ENCODE data around the gene XIAP.
A peak's percentile ranks its signal among the peaks of the same experiment; 100 is the strongest.

The XIAP gene

DNA sequence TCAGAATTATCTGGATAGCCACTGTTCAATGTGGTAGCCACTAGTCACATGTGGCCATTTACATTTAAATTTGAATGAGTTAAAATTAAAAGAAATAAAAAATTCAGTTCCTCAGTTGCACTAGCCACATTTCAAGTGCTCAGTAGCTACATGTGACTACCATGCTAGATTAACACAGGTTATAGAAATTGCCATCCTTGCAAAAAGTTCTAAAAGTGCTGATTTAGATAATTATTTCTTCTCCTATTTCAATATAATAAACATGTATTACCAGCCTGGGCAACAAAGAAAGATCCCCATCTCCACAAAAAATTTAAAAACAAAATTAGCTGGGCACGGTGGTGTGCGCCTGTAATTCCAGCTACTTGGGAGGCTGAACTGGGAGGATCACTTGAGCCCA lies 90.0 kb downstream of the XIAP start:
- TF ChIP-seq, protein P1, sequence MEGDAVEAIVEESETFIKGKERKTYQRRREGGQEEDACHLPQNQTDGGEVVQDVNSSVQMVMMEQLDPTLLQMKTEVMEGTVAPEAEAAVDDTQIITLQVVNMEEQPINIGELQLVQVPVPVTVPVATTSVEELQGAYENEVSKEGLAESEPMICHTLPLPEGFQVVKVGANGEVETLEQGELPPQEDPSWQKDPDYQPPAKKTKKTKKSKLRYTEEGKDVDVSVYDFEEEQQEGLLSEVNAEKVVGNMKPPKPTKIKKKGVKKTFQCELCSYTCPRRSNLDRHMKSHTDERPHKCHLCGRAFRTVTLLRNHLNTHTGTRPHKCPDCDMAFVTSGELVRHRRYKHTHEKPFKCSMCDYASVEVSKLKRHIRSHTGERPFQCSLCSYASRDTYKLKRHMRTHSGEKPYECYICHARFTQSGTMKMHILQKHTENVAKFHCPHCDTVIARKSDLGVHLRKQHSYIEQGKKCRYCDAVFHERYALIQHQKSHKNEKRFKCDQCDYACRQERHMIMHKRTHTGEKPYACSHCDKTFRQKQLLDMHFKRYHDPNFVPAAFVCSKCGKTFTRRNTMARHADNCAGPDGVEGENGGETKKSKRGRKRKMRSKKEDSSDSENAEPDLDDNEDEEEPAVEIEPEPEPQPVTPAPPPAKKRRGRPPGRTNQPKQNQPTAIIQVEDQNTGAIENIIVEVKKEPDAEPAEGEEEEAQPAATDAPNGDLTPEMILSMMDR (conservative IDR thresholded peaks at IDR 0.05; ENCODE audit: control insufficient read depth, insufficient read depth, low read depth, low read length) = no peak
- DNase-seq (ENCODE audit: low read depth) = no peak
- no peak overlapping the region for H3K4me3 ChIP-seq (ENCODE audit: control insufficient read depth, low read depth, low read length)

DNA sequence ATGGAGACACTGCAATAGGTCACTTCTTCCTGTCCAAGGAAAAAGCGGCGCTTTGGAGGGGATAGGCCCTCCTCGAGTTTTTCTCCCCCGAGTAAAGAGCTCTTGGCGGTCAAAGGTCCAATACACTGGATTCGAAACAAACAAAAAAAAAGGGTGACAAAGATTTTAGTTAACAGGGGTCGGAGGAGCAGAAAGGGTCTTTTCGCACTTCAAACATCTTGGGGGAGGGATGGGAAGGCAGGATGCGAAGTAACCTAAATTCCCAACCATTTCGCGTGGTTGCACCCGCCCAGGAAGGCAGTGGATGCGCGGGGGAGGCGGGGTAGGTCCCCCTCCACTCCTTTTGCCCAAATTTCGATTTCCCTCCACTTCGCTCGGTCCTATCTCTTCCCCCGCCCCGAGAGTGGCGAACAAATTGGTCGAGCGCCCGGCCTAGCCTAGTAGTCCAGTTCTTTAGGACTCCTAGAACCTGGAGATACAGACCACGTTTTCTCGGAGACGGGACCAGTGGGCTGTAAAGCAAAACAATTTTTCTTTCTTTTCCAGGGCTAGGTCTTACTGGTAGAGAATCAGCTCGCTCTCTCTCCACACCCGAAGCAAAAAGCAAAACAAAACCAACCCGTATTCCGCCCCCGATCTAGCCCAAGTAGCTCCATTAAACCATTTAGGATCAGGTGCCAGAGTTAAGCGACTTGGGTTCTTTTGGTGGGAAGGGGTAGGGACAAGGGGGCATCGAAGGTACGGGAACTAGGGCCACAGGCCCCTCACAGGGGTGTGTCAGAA lies 99.6 kb downstream of the XIAP start:
- TF ChIP-seq, protein P1 (conservative IDR thresholded peaks at IDR 0.05; ENCODE audit: control insufficient read depth, insufficient read depth, low read depth, low read length) = no peak
- peak overlapping the region; percentile 66 for H3K4me3 ChIP-seq (ENCODE audit: control insufficient read depth, low read depth, low read length)
- peak; percentile 34 for DNase-seq (ENCODE audit: low read depth)

DNA sequence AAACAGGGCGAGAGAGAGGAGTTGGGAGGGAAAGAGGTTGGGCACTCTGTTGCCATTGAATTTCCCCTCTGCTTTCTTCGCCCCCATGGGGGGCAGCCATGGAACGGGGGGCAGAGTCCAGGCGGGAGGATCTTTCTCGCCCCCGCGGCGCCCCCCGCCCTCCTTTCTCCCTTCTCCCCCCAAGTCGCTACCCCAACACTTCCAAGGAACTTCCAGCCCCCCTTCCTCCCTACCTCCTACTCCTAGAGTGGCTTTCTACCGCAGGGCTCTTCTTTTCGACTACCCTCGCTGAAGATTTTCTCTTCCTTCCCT lies 101.1 kb downstream of the XIAP start:
- TF ChIP-seq, protein P1 (conservative IDR thresholded peaks at IDR 0.05; ENCODE audit: control insufficient read depth, insufficient read depth, low read depth, low read length) = no peak
- peak overlapping the region; percentile 65 for H3K4me3 ChIP-seq (ENCODE audit: control insufficient read depth, low read depth, low read length)
- no peak for DNase-seq (ENCODE audit: low read depth)

DNA sequence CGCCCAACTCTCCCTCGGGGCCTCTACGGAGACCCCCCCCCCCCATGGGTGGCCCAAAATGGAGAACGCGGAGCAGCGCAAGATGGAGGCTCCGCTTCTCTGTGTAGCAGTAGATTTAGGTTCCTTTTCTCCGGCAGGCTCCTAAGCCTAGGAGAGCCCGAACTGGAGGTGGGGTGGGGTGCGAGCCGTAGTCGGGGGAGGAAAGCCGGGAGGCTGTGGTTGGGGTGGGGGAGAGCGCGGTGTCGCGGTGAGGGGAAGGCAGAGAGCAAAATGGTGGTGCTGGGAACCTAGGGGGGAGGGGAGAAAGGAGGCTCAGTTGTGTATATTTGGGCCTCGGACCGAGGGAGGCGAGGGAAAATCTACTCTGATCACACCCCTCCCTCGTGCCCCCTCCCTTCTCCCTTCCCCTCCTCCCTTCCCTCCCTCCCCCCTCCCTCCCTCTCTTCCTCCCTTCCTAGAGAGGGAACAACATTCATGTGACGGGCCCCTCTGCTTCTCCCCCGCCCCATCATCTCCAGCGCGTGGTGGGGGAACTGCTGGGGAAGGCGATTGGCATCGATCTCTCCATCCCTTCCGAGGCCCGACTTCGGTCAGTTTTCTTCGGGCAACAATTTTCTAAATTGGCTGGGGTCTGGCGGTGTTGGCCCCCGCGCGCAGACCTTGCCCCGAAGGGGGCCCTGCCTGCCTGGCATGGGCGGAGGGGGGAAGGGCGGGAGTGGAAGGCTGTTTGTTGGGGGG lies 101.6 kb downstream of the XIAP start, which contains the start of gene STAG2:
Gene STAG2, plus strand, starts transcription at position 439 of the 738 bp plus-strand sequence. CDS start 60,922 bp downstream, outside the sequence.
- TF ChIP-seq, protein P1 (conservative IDR thresholded peaks at IDR 0.05; ENCODE audit: control insufficient read depth, insufficient read depth, low read depth, low read length) = no peak
- peak within 1 kb of the TSS; percentile 65 for H3K4me3 ChIP-seq (ENCODE audit: control insufficient read depth, low read depth, low read length)
- DNase-seq (ENCODE audit: low read depth) = peak; percentile 88

DNA sequence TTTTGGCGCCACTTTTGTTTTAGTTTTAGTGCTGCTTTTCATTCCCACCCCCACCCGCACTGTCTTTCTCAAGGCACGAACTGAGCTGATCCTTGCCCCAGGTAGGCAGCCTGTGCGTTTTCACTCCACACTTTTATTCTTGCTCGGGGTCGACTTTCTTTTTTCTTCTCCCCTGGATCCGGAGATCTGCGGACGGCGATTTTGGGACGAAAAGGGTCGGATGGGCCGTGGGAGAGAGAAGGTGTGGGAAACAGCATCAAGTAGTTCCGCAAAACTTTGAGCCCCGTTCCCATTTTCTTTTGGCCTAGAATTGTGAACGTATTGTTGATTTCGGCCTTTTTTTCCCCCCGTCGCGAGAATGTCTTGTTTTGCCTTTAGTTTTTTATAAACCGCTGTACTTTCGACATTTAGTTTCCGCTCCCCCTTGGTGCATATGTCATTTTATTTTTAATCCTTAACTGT lies 102.2 kb downstream of the XIAP start:
- peak; percentile 33 for DNase-seq (ENCODE audit: low read depth)
- H3K4me3 ChIP-seq (ENCODE audit: control insufficient read depth, low read depth, low read length) = peak overlapping the region; percentile 65
- TF ChIP-seq, protein P1 (conservative IDR thresholded peaks at IDR 0.05; ENCODE audit: control insufficient read depth, insufficient read depth, low read depth, low read length) = no peak

DNA sequence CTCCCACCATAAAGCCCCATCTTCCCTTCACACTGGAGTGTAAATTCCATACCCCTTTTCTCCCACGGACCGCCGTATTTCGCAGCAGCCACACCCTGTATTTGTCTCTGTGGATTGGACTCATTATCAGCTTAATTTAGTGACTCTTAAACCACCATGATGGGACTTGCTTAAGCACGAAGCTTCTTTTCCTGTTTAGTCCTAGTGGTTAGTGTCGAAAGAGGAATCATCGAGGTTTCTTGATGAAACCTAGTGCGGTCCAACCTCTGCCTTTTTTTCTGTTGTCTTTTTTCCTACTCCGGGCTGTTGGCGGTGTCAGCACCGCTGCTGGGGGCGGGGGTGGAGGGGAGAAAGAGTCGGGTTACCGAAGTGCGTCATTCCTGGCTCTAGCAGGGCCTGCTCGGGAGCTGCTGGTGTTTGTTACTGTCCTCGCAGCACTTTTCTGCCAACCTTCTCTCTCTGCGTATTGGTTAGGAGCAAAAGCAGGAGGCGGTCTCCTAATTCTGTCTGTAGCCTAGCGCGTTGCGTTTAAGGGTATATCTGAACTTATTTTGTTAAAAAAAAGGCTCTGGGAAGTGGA lies 103.0 kb downstream of the XIAP start:
- peak overlapping the region; percentile 65 for H3K4me3 ChIP-seq (ENCODE audit: control insufficient read depth, low read depth, low read length)
- TF ChIP-seq, protein P1 (conservative IDR thresholded peaks at IDR 0.05; ENCODE audit: control insufficient read depth, insufficient read depth, low read depth, low read length) = no peak
- DNase-seq (ENCODE audit: low read depth) = peak; percentile 94

All from fibroblast of mammary gland (primary cell).